Left lung (tissue), 10 donors: ENCODE results near the gene GALNT2. TPM values are rescaled to one million over a fixed set of nuclear protein-coding genes. Genes with fewer than 3 reads are reported as not detected.

Experiments used
- ATAC-seq: fragments of 200-7000 bp; cut with Tn5 transposase; one replicate; pipeline ENCODE4 v1.9.1; 2020; ENCODE audit warnings: moderate library complexity
- DNase-seq, 4 donors: peaks; one replicate each; pipeline ENCODE4 v3.0.0-alpha.2; 2013 to 2020
- H3K27ac ChIP-seq, 2 donors: fragments of 200-600 bp; sonication (generic) in 1 of 2; one replicate each; pipeline versions ENCODE4 v1.5.0 to v1.8.0; 2020 to 2021
- H3K27me3 ChIP-seq, 2 donors: fragments of 200-600 bp; sonication (generic) in 1 of 2; one replicate each; pipeline versions ENCODE4 v1.5.0 to v1.8.0; 2020 to 2021
- H3K36me3 ChIP-seq, 2 donors: fragments of 200-600 bp; sonication (generic) in 1 of 2; one replicate each; pipeline versions ENCODE4 v1.5.0 to v1.8.0; 2020 to 2021
- H3K4me1 ChIP-seq, 2 donors: fragments of 200-600 bp; one replicate each; pipeline ENCODE4 v1.8.0; 2021
- H3K4me3 ChIP-seq, 2 donors: fragments of 200-600 bp; sonication (generic) in 1 of 2; one replicate each; pipeline versions ENCODE4 v1.5.0 to v1.8.0; 2020 to 2021; ENCODE audit warnings: mild to moderate bottlenecking in 1 of 2
- H3K9me3 ChIP-seq, 2 donors: fragments of 200-600 bp; sonication (generic) in 1 of 2; one replicate each; pipeline versions ENCODE4 v1.5.0 to v1.8.0; 2020 to 2021
- CTCF ChIP-seq, 2 donors: fragments of 200-600 bp; sonication (generic) in 1 of 2; IDR thresholded peaks; one replicate each; pipeline versions ENCODE4 v1.5.0 to v1.8.0; 2021; ENCODE audit warnings: antibody characterized with exemption in 2 of 2
- intact Hi-C, 2 donors: fragments of 100-400 bp; cut with DNase I; formaldehyde crosslinking; loops; one replicate each; pipeline versions ENCODE4 v1.11.2 to v1.14.2; 2022
- polyA plus RNA-seq, 6 donors: library from polyadenylated mRNA; unstranded; fragments of 120-200 nt; gene quantifications; one replicate each; pipeline ENCODE4 v1.2.1, GENCODE V29; 2013; ENCODE audit not compliant: insufficient read length in 6 of 6
- total RNA-seq, 2 donors: library from RNA; stranded (reverse); fragmentation: NEBNext Ultra II Directional; extraction: Animal tissue kit (Norgen Biotek cat#: 25700); gene quantifications; one replicate each; pipeline ENCODE4 v1.2.1, GENCODE V29; 2021
- donor health status: DM: no; HTN: yes; CAD: no.
- donor health status: DM: no; HTN: no; CAD: no.

The GALNT2 gene
- total and polyA plus RNA-seq, 8 donors, result 27.6 to 114 (median 40.0) TPM

DNA sequence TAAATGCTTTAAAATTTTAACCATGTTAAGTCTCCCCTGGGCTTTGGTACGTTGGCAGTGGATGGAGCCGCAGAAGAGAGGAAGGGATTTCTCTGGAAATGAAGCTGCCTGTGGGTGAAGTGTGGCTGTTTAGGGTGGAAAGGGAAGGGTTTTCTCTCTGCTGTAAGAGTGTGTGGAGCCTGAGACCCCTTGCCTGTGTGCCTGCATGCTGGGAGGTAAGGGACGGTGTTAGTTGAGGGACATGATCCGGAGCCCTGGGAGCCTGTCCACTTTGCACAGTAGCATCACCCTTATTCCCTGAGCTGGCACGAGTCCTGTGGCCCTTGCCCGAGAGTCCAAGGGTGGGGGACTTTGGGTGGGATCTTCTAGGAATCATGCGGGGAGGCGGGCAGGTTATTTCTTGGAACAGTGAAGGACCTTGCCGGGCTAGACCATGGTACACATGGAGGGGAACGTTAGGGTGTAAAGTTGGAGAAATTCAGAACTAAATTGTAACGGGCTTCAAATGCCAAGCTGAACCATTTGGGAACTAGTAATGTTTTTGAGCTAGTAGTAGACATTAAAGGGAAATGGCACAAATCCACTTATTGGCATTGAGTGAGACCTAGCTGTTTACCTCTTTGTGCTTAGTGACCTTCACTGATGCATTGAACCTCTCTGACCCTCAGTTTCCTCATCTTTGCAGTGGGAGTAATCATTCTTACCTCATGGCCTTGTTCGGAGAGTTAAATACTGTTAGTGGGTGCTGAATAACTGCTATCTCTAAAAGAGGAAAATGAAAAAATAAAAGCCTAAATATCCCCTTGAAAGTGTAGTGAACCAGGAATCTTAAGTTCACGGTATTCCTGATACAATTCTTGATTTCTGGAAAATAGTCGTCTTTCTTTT is 3.5 kb downstream of the GALNT2 start:
- no peak for ATAC-seq
- Histone ChIP-seq H3K27me3 (no peaks in the 10 kb centered on the region), H3K36me3 (no peaks in the 10 kb centered on the region), H3K4me1 (peaks cover 12 to 43% of the 10 kb centered on the region in 2 donors), H3K27ac (no peak overlapping the region), H3K4me3 (no peak overlapping the region), H3K9me3 (no peaks in the 10 kb centered on the region)
- no peak for DNase-seq
- TF ChIP-seq CTCF (IDR thresholded peaks at IDR 0.05), result no peak
- intact Hi-C loops, result no loop called here

- Histone ChIP-seq H3K36me3 (peaks cover 0 to 3% of the 10 kb centered on the region in 2 donors), H3K4me1 (peaks cover 12 to 38% of the 10 kb centered on the region in 2 donors), H3K27ac (no peak overlapping the region), H3K9me3 (no peaks in the 10 kb centered on the region), H3K4me3 (no peak overlapping the region), H3K27me3 (no peaks in the 10 kb centered on the region)
- DNase-seq (no peak), ATAC-seq (no peak)
- no peak for TF ChIP-seq CTCF (IDR thresholded peaks at IDR 0.05)
- intact Hi-C loops, result no loop called here
Observed at GRCh38 chr1:230071316-230071715, 4.3 kb downstream of the GALNT2 start.

DNA sequence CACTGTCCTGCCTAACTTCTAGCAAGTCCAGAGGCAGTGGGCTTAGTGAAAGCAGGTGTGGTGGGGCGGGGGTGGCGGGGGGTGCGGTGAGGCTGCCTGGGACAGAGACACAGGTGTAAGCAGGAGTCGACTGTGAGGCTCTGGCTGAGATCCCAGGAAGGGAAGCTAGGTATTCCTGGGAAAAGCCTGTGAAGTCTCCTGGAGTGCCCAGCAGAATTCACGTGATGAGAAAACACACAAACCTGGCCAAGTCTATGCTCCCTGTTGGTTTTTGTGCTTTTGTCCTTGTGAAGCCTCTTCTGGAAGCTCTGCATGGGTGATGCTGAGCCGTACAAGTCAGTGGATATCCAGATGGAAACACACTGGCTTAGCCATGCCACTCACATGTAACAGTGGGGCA is 5.3 kb downstream of the GALNT2 start:
- H3K9me3 ChIP-seq, result no peaks in the 10 kb centered on the region
- no peak for TF ChIP-seq CTCF (IDR thresholded peaks at IDR 0.05)
- ATAC-seq (no peak), DNase-seq (no peak)
- H3K27me3 ChIP-seq, result no peaks in the 10 kb centered on the region
- intact Hi-C loops, result no loop called here
- H3K4me1 ChIP-seq, result peaks cover 12 to 38% of the 10 kb centered on the region in 2 donors
- peaks cover 0 to 11% of the 10 kb centered on the region in 2 donors for H3K36me3 ChIP-seq
- H3K27ac ChIP-seq, result no peak overlapping the region
- H3K4me3 ChIP-seq, result no peak overlapping the region

GRCh38 chr1:230072866-230073265 is 5.8 kb downstream of the GALNT2 start:
- H3K27me3 ChIP-seq, result no peaks in the 10 kb centered on the region
- intact Hi-C loops, result no loop called here
- no peak for ATAC-seq

More at GRCh38 chr1:230072866-230073265, 5.8 kb downstream of the GALNT2 start:
- no peak overlapping the region for H3K27ac ChIP-seq
- peaks cover 12 to 41% of the 10 kb centered on the region in 2 donors for H3K4me1 ChIP-seq
- no peak for DNase-seq
- no peak for TF ChIP-seq CTCF (IDR thresholded peaks at IDR 0.05)
- H3K9me3 ChIP-seq, result no peaks in the 10 kb centered on the region
- H3K4me3 ChIP-seq, result no peak overlapping the region
- peaks cover 0 to 17% of the 10 kb centered on the region in 2 donors for H3K36me3 ChIP-seq
